ENCODE data around the gene RBM33. TPM values are rescaled to one million over a fixed set of nuclear protein-coding genes. Genes with fewer than 3 reads are reported as not detected.

Gene RBM33
- total and polyA plus RNA-seq, 2 of the 13 experiments (the other 11 are each of a cell fraction or from before 2014, with no cell fraction given): 12.4 to 28.9 TPM

- peaks cover 35% of the 10 kb centered on the region; the same call in 1 of the 2 replicates for H4K20me1 ChIP-seq (ENCODE audit: insufficient read depth, low read length)
- no peak for DNase-seq (ENCODE audit: low spot score)
- POLR2A ChIA-PET: interaction anchor here (1.4 kb wide), 1 partner anchor 96 kb away, joined by 7 read pairs; no protein-coding TSS in a partner anchor
- no peak overlapping the region for H2AFZ ChIP-seq (ENCODE audit: low read length)
- ATAC-seq: peak; percentile 46
- in situ Hi-C loops (cut with HindIII; ENCODE audit: extremely low pct_ligation_motif_present, low pct_unique_long_range_greater_than_20kb): no loop called here
- no peak overlapping the region for H3K4me3 ChIP-seq (replicated peaks in 1 of 3; ENCODE audit: insufficient read depth in 1 of 3, low read depth in 2 of 3, low read length in 3 of 3)
- peaks cover 37% of the 10 kb centered on the region for H3K79me2 ChIP-seq (ENCODE audit: insufficient read depth, low read length)
- no peak overlapping the region for H3K9ac ChIP-seq (ENCODE audit: insufficient read depth, low read depth, low read length)
- CTCF ChIA-PET (ENCODE audit: low intra/inter-chr PET ratio, low total read pairs): no interaction called here
- peak overlapping the region; percentile 7 for H3K27ac ChIP-seq (ENCODE audit: extremely low read length, insufficient read depth, low read length)
- peaks cover 29% of the 10 kb centered on the region for H3K4me1 ChIP-seq (ENCODE audit: insufficient read depth, low read length)
- FAIRE-seq: no peak
- H3K9me3 ChIP-seq (ENCODE audit: low read length): no peaks in the 10 kb centered on the region
- no peak overlapping the region for H3K4me2 ChIP-seq (ENCODE audit: low read depth, low read length)
- H3K36me3 ChIP-seq (replicated peaks in 1 of 2; ENCODE audit: control insufficient read depth in 1 of 2, insufficient read depth in 2 of 2, low read length in 2 of 2): peaks cover 23 to 96% of the 10 kb centered on the region in 2 experiments
- no peaks in the 10 kb centered on the region for H3K27me3 ChIP-seq (ENCODE audit: control insufficient read depth in 1 of 2, insufficient read depth in 2 of 2, low read length in 2 of 2)
- no TSS peak for BruUV-seq (replicated peaks)
- intact Hi-C loops (cut with micrococcal nuclease; ENCODE audit: unreplicated experiment): no loop called here
- 73% methylated on average over 11 of the region's 11 CpGs for WGBS (ENCODE audit: low lambda C conversion rate)
- TF ChIP-seq MAX (IDR thresholded peaks at IDR 0.05): peak; percentile 23; the same call in 1 of the 2 replicates
- no peak for TF ChIP-seq NCOA2 (CRISPR knock-in tag; IDR thresholded peaks at IDR 0.05)
- TF ChIP-seq ZNF17 (CRISPR knock-in tag; IDR thresholded peaks at IDR 0.05): no peak
- TF ChIP-seq ZNF235 (CRISPR knock-in tag; IDR thresholded peaks at IDR 0.05; ENCODE audit: borderline replicate concordance): no peak
- TF ChIP-seq ZNF30 (CRISPR knock-in tag; IDR thresholded peaks at IDR 0.05): no peak
- no peak for TF ChIP-seq TFAP4 (IDR thresholded peaks at IDR 0.05; ENCODE audit: borderline replicate concordance, low read depth)
- no peak for TF ChIP-seq CCDC6 (CRISPR knock-in tag; IDR thresholded peaks at IDR 0.05)
- no peak for TF ChIP-seq ZNF260 (CRISPR knock-in tag; IDR thresholded peaks at IDR 0.05; ENCODE audit: borderline replicate concordance, low read depth)
- no peak for TF ChIP-seq ZFP91 (CRISPR knock-in tag; IDR thresholded peaks at IDR 0.05; ENCODE audit: borderline replicate concordance)
- no peak for TF ChIP-seq SOX13 (IDR thresholded peaks at IDR 0.05)
- peak in 1 of 2 experiments; percentile 16; a peak in 1 of 4 replicates for TF ChIP-seq SOX13 (CRISPR knock-in tag; conservative IDR thresholded peaks at IDR 0.05 in 1 of 2, IDR thresholded peaks at IDR 0.05 in 1 of 2)
- no peak for TF ChIP-seq KLF6 (CRISPR knock-in tag; IDR thresholded peaks at IDR 0.05)
- no peak for TF ChIP-seq FOXJ3 (CRISPR knock-in tag; IDR thresholded peaks at IDR 0.05; ENCODE audit: borderline replicate concordance)
- no peak for TF ChIP-seq CTCF (CRISPR knock-in tag; IDR thresholded peaks at IDR 0.05)
- TF ChIP-seq ZNF431 (CRISPR knock-in tag; IDR thresholded peaks at IDR 0.05; ENCODE audit: borderline replicate concordance, low read depth): no peak
- no peak for TF ChIP-seq SOX6 (IDR thresholded peaks at IDR 0.05)
- TF ChIP-seq SOX6 (CRISPR knock-in tag; IDR thresholded peaks at IDR 0.05): peak; percentile 71
- TF ChIP-seq HINFP (CRISPR knock-in tag; IDR thresholded peaks at IDR 0.05; ENCODE audit: low read depth): no peak
- no peak for TF ChIP-seq ATM (IDR thresholded peaks at IDR 0.05; ENCODE audit: borderline replicate concordance)
Measured at GRCh38 chr7:155715111-155715805, 70.8 kb downstream of the RBM33 start.
